Measurements from ENCODE around the gene MCTP1. TPM values are rescaled to one million over a fixed set of nuclear protein-coding genes. Genes with fewer than 3 reads are reported as not detected.

MCTP1 gene
- total and polyA plus RNA-seq, 2 of the 13 experiments (the other 11 are each of a cell fraction or from before 2014, with no cell fraction given), result 0.15 to 0.48 TPM

GRCh38 chr5:95332158-95332557 is 47.3 kb upstream of the MCTP1 start (continued):
- no peak for TF ChIP-seq RXRB (CRISPR knock-in tag; IDR thresholded peaks at IDR 0.05; ENCODE audit: borderline replicate concordance)
- no peak for TF ChIP-seq ZNF414 (CRISPR knock-in tag; IDR thresholded peaks at IDR 0.05)

- no TSS peak for BruUV-seq (replicated peaks)
- no peaks in the 10 kb centered on the region for H3K9me3 ChIP-seq (ENCODE audit: low read length)
- no peak overlapping the region for H3K9ac ChIP-seq (ENCODE audit: insufficient read depth, low read depth, low read length)
- FAIRE-seq (no peak), ATAC-seq (no peak), DNase-seq (ENCODE audit: low spot score) (no peak)
- intact Hi-C loops (cut with micrococcal nuclease; ENCODE audit: unreplicated experiment) (no loop called here), in situ Hi-C loops (cut with HindIII; ENCODE audit: extremely low pct_ligation_motif_present, low pct_unique_long_range_greater_than_20kb) (no loop called here)
- 0% methylated on average over 2 of the region's 3 CpGs for WGBS (ENCODE audit: low lambda C conversion rate)
- H4K20me1 ChIP-seq (ENCODE audit: insufficient read depth, low read length), result no peaks in the 10 kb centered on the region
- H3K4me1 ChIP-seq (ENCODE audit: insufficient read depth, low read length), result no peaks in the 10 kb centered on the region
- CTCF ChIA-PET (ENCODE audit: low intra/inter-chr PET ratio, low total read pairs), result no interaction called here
- H3K27me3 ChIP-seq (ENCODE audit: control insufficient read depth in 1 of 2, insufficient read depth in 2 of 2, low read length in 2 of 2), result no peaks in the 10 kb centered on the region
- POLR2A ChIA-PET, result no interaction called here
- H3K4me2 ChIP-seq (ENCODE audit: low read depth, low read length), result no peak overlapping the region
- H3K79me2 ChIP-seq (ENCODE audit: insufficient read depth, low read length), result no peaks in the 10 kb centered on the region
- no peak overlapping the region for H3K27ac ChIP-seq (ENCODE audit: extremely low read length, insufficient read depth, low read length)
- no peaks in the 10 kb centered on the region for H3K36me3 ChIP-seq (replicated peaks in 1 of 2; ENCODE audit: control insufficient read depth in 1 of 2, insufficient read depth in 2 of 2, low read length in 2 of 2)
- TF ChIP-seq ATF3 (CRISPR knock-in tag; IDR thresholded peaks at IDR 0.05), result no peak
- TF ChIP-seq TP53 (CRISPR knock-in tag; conservative IDR thresholded peaks at IDR 0.05), result no peak
- no peak for TF ChIP-seq SP5 (CRISPR knock-in tag; IDR thresholded peaks at IDR 0.05; ENCODE audit: borderline replicate concordance, low read depth)
- no peak for TF ChIP-seq XBP1 (CRISPR knock-in tag; IDR thresholded peaks at IDR 0.05)
- H3K4me3 ChIP-seq (replicated peaks in 1 of 3; ENCODE audit: insufficient read depth in 1 of 3, low read depth in 2 of 3, low read length in 3 of 3), result no peak overlapping the region
- H2AFZ ChIP-seq (ENCODE audit: low read length), result no peak overlapping the region
Observed at GRCh38 chr5:95331358-95331757, 46.5 kb upstream of the MCTP1 start.

- intact Hi-C loops (cut with micrococcal nuclease; ENCODE audit: unreplicated experiment), result no loop called here
- Histone ChIP-seq H3K4me2 (ENCODE audit: low read depth, low read length) (no peak overlapping the region), H3K4me1 (ENCODE audit: insufficient read depth, low read length) (no peaks in the 10 kb centered on the region), H3K9me3 (ENCODE audit: low read length) (no peaks in the 10 kb centered on the region), H3K27me3 (ENCODE audit: control insufficient read depth in 1 of 2, insufficient read depth in 2 of 2, low read length in 2 of 2) (no peaks in the 10 kb centered on the region), H3K9ac (ENCODE audit: insufficient read depth, low read depth, low read length) (no peak overlapping the region), H3K27ac (ENCODE audit: extremely low read length, insufficient read depth, low read length) (no peak overlapping the region), H3K4me3 (replicated peaks in 1 of 3; ENCODE audit: insufficient read depth in 1 of 3, low read depth in 2 of 3, low read length in 3 of 3) (no peak overlapping the region), H3K36me3 (replicated peaks in 1 of 2; ENCODE audit: control insufficient read depth in 1 of 2, insufficient read depth in 2 of 2, low read length in 2 of 2) (no peaks in the 10 kb centered on the region), H3K79me2 (ENCODE audit: insufficient read depth, low read length) (no peaks in the 10 kb centered on the region), H2AFZ (ENCODE audit: low read length) (no peak overlapping the region), H4K20me1 (ENCODE audit: insufficient read depth, low read length) (no peaks in the 10 kb centered on the region)
- FAIRE-seq (no peak), ATAC-seq (no peak), DNase-seq (ENCODE audit: low spot score) (no peak)
- ChIA-PET CTCF (ENCODE audit: low intra/inter-chr PET ratio, low total read pairs) (no interaction called here), POLR2A (no interaction called here)
- 13% methylated on average over 6 of the region's 6 CpGs for WGBS (ENCODE audit: low lambda C conversion rate)
- BruUV-seq (replicated peaks), result no TSS peak
- in situ Hi-C loops (cut with HindIII; ENCODE audit: extremely low pct_ligation_motif_present, low pct_unique_long_range_greater_than_20kb), result no loop called here
- no peak for TF ChIP-seq ADNP (CRISPR knock-in tag; IDR thresholded peaks at IDR 0.05)
- no peak for TF ChIP-seq ZNF232 (CRISPR knock-in tag; IDR thresholded peaks at IDR 0.05; ENCODE audit: borderline replicate concordance)
- TF ChIP-seq ZNF720 (CRISPR knock-in tag; IDR thresholded peaks at IDR 0.05), result no peak
- TF ChIP-seq AKNA (CRISPR knock-in tag; IDR thresholded peaks at IDR 0.05; ENCODE audit: borderline replicate concordance), result no peak
- no peak for TF ChIP-seq ZBTB3 (CRISPR knock-in tag; IDR thresholded peaks at IDR 0.05; ENCODE audit: borderline replicate concordance, low read depth)
- TF ChIP-seq ZNF773 (CRISPR knock-in tag; IDR thresholded peaks at IDR 0.05; ENCODE audit: borderline replicate concordance), result no peak
- TF ChIP-seq ZFYVE20 (CRISPR knock-in tag; IDR thresholded peaks at IDR 0.05; ENCODE audit: borderline replicate concordance, low read depth), result no peak
Observed at GRCh38 chr5:95327211-95327610, 42.3 kb upstream of the MCTP1 start.
